Measurements from ENCODE around the gene SLC45A1.

The SLC45A1 gene

GRCh38 chr1:8389958-8390535, 72.1 kb downstream of the SLC45A1 start:
- peaks cover 2% of the 10 kb centered on the region; the same call in 1 of the 2 replicates for H3K4me1 ChIP-seq (ENCODE audit: insufficient read depth, low read length)
- no peak overlapping the region for H3K27ac ChIP-seq (ENCODE audit: low read length)
- no peak overlapping the region for H3K9ac ChIP-seq (ENCODE audit: low read depth, low read length)
- peaks cover 16% of the 10 kb centered on the region; the same call in 1 of the 2 replicates for H3K36me3 ChIP-seq (ENCODE audit: insufficient read depth, low read depth, low read length)
- H3K4me3 ChIP-seq (ENCODE audit: low read length) = no peak overlapping the region
- no peaks in the 10 kb centered on the region for H3K27me3 ChIP-seq (ENCODE audit: insufficient read depth, low read length)
- no peaks in the 10 kb centered on the region for H3K9me3 ChIP-seq (ENCODE audit: insufficient read depth, low read depth, low read length)

DNA sequence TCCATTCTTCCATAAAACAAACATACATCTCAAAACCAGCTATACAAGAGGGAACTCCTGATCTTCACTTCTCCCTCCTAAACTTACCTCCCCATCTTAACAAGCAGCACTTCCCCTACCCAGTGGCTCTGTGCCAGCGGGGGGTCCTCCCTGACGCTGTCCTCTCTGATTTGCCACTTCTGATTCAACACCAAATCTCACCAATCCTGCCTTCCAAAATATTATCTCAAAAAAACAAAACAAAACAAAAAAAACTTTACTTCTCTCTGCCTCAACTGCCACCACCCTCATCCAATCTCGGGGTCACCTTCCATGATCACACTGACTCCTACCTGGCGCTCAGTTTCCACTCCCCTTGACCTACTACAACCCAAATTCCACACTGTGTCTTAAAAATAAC, 72.8 kb downstream of the SLC45A1 start:
- H3K9ac ChIP-seq (ENCODE audit: low read depth, low read length) = no peak overlapping the region
- H3K4me1 ChIP-seq (ENCODE audit: insufficient read depth, low read length) = peaks cover 5% of the 10 kb centered on the region
- H3K36me3 ChIP-seq (ENCODE audit: insufficient read depth, low read depth, low read length) = peaks cover 18% of the 10 kb centered on the region; the same call in 1 of the 2 replicates
- H3K27ac ChIP-seq (ENCODE audit: low read length) = no peak overlapping the region
- H3K4me3 ChIP-seq (ENCODE audit: low read length) = no peak overlapping the region
- H3K9me3 ChIP-seq (ENCODE audit: insufficient read depth, low read depth, low read length) = no peaks in the 10 kb centered on the region
- H3K27me3 ChIP-seq (ENCODE audit: insufficient read depth, low read length) = no peaks in the 10 kb centered on the region

DNA sequence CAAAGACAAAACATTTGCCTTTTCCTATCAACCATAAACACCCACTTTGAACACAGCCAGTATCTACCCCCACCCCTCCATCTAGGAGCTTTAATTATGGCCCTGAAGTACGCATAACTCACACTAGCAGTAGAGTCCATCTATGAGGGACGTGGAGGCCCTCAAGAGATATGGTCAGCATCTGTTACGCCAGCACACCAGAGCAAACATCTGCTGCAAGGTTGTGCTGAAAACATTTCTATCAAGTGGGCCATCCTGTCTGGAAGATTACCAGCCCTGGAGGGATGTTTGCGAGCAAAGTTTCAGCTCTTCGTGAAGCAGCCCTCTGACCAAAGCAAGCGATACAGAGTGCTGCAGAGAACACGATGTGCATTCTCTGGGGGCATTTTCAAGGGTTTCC, 74.6 kb downstream of the SLC45A1 start:
- no peak overlapping the region for H3K9ac ChIP-seq (ENCODE audit: low read depth, low read length)
- H3K4me1 ChIP-seq (ENCODE audit: insufficient read depth, low read length) = peaks cover 21% of the 10 kb centered on the region
- H3K36me3 ChIP-seq (ENCODE audit: insufficient read depth, low read depth, low read length) = peaks cover 23% of the 10 kb centered on the region; the same call in 1 of the 2 replicates
- H3K27me3 ChIP-seq (ENCODE audit: insufficient read depth, low read length) = no peaks in the 10 kb centered on the region
- H3K9me3 ChIP-seq (ENCODE audit: insufficient read depth, low read depth, low read length) = no peaks in the 10 kb centered on the region
- H3K4me3 ChIP-seq (ENCODE audit: low read length) = no peak overlapping the region
- no peak overlapping the region for H3K27ac ChIP-seq (ENCODE audit: low read length)
